Thoracic aorta (tissue), 2 donors: ENCODE measurements around the gene SLC9A2. TPM values are rescaled to one million over a fixed set of nuclear protein-coding genes. Genes with fewer than 3 reads are reported as not detected.

Source experiments
- ATAC-seq: fragments of 150-250 bp; one replicate; pipeline ENCODE4 v1.8.0; 2017; ENCODE audit warnings: low read depth; ENCODE audit not compliant: insufficient number of reproducible peaks, low FRiP score
- DNase-seq: peaks from one replicate; pipeline ENCODE4 v3.0.0-alpha.2; 2020; ENCODE audit warnings: low spot score
- H3K27ac ChIP-seq, 2 donors: fragments of 200-600 bp; sonication (generic); 1 replicate in 1 of 2; 2 replicates in 1 of 2; pipeline ENCODE4 v1.5.1; 2016; ENCODE audit warnings: mild to moderate bottlenecking in 2 of 2, moderate library complexity in 2 of 2
- H3K27me3 ChIP-seq: fragments of 200-600 bp; sonication (generic); replicated peaks from 2 replicates; pipeline ENCODE4 v1.6.0; 2016; ENCODE audit warnings: mild to moderate bottlenecking; ENCODE audit not compliant: insufficient read depth
- H3K36me3 ChIP-seq: fragments of 200-600 bp; sonication (generic); one replicate; pipeline ENCODE4 v1.5.1; 2016
- H3K4me1 ChIP-seq, 2 donors: fragments of 200-600 bp; sonication (generic); 1 replicate in 1 of 2; 2 replicates in 1 of 2; pipeline versions ENCODE4 v1.5.1 to v1.6.0; 2016; ENCODE audit warnings: low read depth in 2 of 2, mild to moderate bottlenecking in 1 of 2; ENCODE audit not compliant: control insufficient read depth in 1 of 2
- H3K4me3 ChIP-seq: fragments of 200-600 bp; sonication (generic); 2 replicates; pipeline ENCODE4 v1.5.1; 2016; ENCODE audit warnings: mild to moderate bottlenecking
- H3K9me3 ChIP-seq: fragments of 200-600 bp; sonication (generic); 2 replicates; pipeline ENCODE4 v1.5.1; 2016
- total RNA-seq, 2 donors: library from RNA; depleted of rRNA; stranded (reverse); fragments of >200 nt; gene quantifications; one replicate each; pipeline versions ENCODE4 v1.1.0 to v1.2.3, GENCODE V29; 2016
- TF ChIP-seq, protein P1 (sequence below): fragments of 200-600 bp; sonication (generic); IDR thresholded peaks from one replicate; pipeline ENCODE4 v1.5.1; 2019; ENCODE audit warnings: antibody characterized with exemption

Gene SLC9A2
- total RNA-seq, 2 donors from 2014 or later = 0.71 TPM; not detected in 1

DNA sequence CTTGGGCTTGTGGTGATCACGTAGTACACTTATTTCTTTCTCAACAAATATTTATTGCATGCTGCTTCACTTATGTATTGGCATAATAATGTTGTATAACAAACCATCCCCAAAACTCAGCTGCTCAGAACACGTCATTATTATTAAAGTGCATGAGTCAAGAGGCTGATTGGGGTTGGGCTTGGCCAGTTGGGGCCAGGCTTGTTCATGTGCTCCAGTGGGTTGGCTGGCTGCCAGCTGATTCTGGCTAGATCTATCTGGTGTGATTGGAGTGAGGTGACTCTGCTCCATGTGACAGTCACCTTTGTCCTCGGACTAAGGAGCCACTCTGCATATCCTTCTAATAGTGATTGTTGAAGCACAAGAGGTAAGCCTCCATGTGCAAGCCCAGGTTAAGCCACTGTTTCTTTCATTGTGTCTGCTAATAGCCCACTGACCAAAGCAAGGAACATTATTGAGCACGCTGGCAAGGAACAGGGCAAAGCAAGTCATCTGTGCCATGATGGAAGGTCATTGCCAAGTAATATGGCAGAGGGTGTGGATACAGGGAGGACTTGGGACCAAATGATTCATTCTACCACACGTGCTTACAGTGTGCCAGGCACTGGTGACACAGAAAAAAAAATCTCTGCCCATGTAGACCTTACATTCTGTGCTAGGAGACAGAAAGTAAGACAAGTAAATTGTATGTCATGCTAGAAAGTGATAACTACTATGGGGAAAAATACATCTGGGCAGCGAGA is 79.2 kb downstream of the SLC9A2 start:
- Histone ChIP-seq H3K9me3 (no peaks in the 10 kb centered on the region), H3K4me1 (no peaks in the 10 kb centered on the region), H3K36me3 (no peaks in the 10 kb centered on the region), H3K4me3 (no peak overlapping the region), H3K27me3 (no peaks in the 10 kb centered on the region), H3K27ac (no peak overlapping the region)
- DNase-seq (peak; percentile 7), ATAC-seq (no peak)
- TF ChIP-seq, protein P1, sequence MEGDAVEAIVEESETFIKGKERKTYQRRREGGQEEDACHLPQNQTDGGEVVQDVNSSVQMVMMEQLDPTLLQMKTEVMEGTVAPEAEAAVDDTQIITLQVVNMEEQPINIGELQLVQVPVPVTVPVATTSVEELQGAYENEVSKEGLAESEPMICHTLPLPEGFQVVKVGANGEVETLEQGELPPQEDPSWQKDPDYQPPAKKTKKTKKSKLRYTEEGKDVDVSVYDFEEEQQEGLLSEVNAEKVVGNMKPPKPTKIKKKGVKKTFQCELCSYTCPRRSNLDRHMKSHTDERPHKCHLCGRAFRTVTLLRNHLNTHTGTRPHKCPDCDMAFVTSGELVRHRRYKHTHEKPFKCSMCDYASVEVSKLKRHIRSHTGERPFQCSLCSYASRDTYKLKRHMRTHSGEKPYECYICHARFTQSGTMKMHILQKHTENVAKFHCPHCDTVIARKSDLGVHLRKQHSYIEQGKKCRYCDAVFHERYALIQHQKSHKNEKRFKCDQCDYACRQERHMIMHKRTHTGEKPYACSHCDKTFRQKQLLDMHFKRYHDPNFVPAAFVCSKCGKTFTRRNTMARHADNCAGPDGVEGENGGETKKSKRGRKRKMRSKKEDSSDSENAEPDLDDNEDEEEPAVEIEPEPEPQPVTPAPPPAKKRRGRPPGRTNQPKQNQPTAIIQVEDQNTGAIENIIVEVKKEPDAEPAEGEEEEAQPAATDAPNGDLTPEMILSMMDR = no peak

DNA sequence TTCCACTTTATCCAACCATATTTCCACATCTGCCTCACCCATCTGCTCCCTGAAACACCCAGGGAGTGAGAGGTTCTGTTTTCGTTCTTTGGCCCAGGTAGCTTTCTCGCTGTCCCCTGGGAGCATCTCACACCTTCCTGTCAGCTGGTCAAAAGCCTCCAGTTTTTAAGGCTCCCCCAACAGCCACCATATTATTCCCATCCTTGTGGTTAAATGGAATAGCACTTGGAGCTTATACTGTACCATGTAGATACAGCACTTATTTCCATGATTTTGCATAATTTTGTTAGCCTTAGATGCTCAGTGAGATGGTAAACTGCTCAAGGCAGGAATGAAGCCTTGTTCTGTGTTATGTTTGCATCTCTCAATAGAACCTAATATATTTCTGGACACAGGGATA is 84.0 kb downstream of the SLC9A2 start:
- Histone ChIP-seq H3K36me3 (no peaks in the 10 kb centered on the region), H3K27ac (no peak overlapping the region)

DNA sequence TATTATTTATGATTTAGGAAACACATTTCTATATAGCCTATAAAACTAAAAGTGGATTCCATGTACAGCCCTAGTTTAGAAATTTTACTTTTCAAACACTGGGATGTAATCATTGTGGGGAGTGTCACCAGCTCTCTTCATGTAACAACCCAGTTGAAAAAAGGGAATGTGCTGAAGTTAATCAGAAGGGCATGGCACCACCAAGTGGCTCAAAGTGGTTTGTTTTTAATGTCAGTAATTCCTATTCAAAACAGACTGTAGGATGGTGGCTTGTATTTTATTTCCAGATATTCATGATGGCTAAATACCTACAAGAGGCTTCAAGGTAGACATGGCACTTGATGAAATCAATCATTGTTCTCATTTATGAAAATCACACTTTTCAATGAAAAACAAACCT is 84.4 kb downstream of the SLC9A2 start:
- no peak for DNase-seq
- Histone ChIP-seq H3K27me3 (no peaks in the 10 kb centered on the region), H3K36me3 (no peaks in the 10 kb centered on the region), H3K4me1 (no peaks in the 10 kb centered on the region), H3K9me3 (no peaks in the 10 kb centered on the region), H3K4me3 (no peak overlapping the region), H3K27ac (no peak overlapping the region)
- TF ChIP-seq, protein P1 = no peak
- ATAC-seq = no peak

More for the DNA sequence above, 84.0 kb downstream of the SLC9A2 start:
- H3K4me1 ChIP-seq = no peaks in the 10 kb centered on the region
- H3K9me3 ChIP-seq = no peaks in the 10 kb centered on the region
- no peak overlapping the region for H3K4me3 ChIP-seq
- TF ChIP-seq, protein P1 = no peak
- ATAC-seq = no peak
- no peak for DNase-seq
- H3K27me3 ChIP-seq = no peaks in the 10 kb centered on the region

DNA sequence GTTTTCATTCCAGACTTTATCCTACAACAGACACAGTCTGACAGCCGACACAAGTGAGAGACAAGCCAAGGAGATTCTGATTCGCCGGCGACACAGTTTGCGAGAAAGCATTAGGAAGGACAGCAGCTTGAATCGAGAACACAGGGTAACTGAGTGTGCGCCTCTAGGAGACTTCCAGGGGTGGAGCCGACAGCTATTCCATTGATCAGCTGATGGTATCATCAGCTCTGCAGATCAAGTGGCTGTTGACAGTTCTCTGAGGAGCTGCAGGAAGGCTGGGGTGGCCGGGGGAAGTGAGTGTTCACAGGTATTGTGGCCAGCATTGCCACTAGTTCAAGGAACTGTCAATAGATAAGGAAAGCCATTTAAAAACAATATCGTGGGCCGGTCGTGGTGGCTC is 85.2 kb downstream of the SLC9A2 start:
- Histone ChIP-seq H3K36me3 (no peaks in the 10 kb centered on the region), H3K27ac (no peak overlapping the region), H3K27me3 (no peaks in the 10 kb centered on the region), H3K4me3 (no peak overlapping the region), H3K9me3 (no peaks in the 10 kb centered on the region), H3K4me1 (no peaks in the 10 kb centered on the region)
- DNase-seq (no peak), ATAC-seq (no peak)
- TF ChIP-seq, protein P1 = no peak

DNA sequence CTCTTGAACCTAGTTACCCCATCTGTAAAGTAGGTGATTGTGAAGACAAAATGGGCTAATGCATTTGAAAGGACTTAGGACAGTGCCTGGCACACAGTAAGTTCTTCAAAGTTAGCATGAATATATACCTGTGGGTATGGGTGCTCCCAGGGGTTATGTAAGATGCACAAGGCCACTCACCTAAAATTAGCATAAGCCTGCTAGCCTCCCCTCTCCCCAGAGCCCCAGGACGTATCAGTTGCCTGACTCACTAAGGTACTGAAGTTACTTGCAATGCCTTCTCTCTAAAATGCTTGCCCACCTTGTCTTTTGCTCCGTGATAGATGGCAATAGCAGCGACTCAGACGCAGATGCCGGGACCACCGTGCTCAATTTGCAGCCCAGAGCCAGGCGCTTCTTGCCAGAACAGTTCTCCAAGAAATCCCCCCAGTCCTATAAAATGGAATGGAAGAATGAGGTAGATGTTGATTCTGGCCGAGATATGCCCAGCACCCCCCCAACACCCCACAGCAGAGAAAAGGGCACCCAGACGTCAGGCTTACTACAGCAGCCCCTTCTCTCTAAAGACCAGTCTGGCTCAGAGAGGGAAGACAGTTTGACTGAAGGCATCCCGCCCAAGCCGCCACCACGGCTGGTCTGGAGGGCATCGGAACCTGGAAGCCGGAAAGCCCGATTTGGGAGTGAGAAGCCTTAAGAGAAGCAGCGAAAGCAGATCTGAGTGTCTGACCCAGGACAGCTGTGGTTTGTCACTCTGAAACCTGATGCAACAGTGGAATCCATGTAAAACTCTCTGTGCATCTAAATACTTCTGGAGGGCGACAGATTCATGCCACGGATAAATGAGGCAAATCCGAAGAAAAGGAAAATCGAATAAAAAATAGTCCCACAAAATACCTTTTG is 88.7 kb downstream of the SLC9A2 start:
- DNase-seq (no peak), ATAC-seq (no peak)
- no peaks in the 10 kb centered on the region for H3K4me1 ChIP-seq
- H3K36me3 ChIP-seq = no peaks in the 10 kb centered on the region
- no peak overlapping the region for H3K4me3 ChIP-seq
- TF ChIP-seq, protein P1 = no peak
- no peak overlapping the region for H3K27ac ChIP-seq
- no peaks in the 10 kb centered on the region for H3K9me3 ChIP-seq
- no peaks in the 10 kb centered on the region for H3K27me3 ChIP-seq
